Measurements from ENCODE around the gene DPP8. TPM values are rescaled to one million over a fixed set of nuclear protein-coding genes. Genes with fewer than 3 reads are reported as not detected.
"Not testable (repeated sequence)": the region's sequence is repeated elsewhere in the genome, so short reads cannot be mapped to it uniquely, and the experiment has no call there.

Gene DPP8
- total RNA-seq, 2 donors from 2014 or later: 34.2 to 34.3 TPM

- Histone ChIP-seq H3K27me3 (no peaks in the 10 kb centered on the region), H3K4me1 (no peaks in the 10 kb centered on the region), H3K9me3 (no peaks in the 10 kb centered on the region), H3K9ac (ENCODE audit: low read depth in 2 of 2, low read length in 2 of 2) (no peak overlapping the region), H3K4me3 (no peak overlapping the region), H3K27ac (no peak overlapping the region), H3K36me3 (no peaks in the 10 kb centered on the region)
- DNase-seq: no peak
- intact Hi-C loops (cut with DNase I): no loop called here
- no peak for TF ChIP-seq CTCF (IDR thresholded peaks at IDR 0.05)
These were observed 39.1 kb upstream of the DPP8 start for GRCh38 chr15:65556622-65557021.

GRCh38 chr15:65553691-65554090, 36.2 kb upstream of the DPP8 start:
- Histone ChIP-seq H3K27ac (no peak overlapping the region), H3K36me3 (no peaks in the 10 kb centered on the region), H3K9ac (ENCODE audit: low read depth in 2 of 2, low read length in 2 of 2) (no peak overlapping the region), H3K4me3 (no peak overlapping the region), H3K4me1 (no peaks in the 10 kb centered on the region), H3K27me3 (no peaks in the 10 kb centered on the region), H3K9me3 (no peaks in the 10 kb centered on the region)
- intact Hi-C loops (cut with DNase I): no loop called here
- TF ChIP-seq CTCF (IDR thresholded peaks at IDR 0.05): no peak
- no peak for DNase-seq

- intact Hi-C loops (cut with DNase I); DNase-seq: not testable (repeated sequence)
These were observed 35.4 kb upstream of the DPP8 start for GRCh38 chr15:65552851-65553250.

GRCh38 chr15:65551183-65551582, 33.7 kb upstream of the DPP8 start:
- no peaks in the 10 kb centered on the region for H3K36me3 ChIP-seq
- H3K4me1 ChIP-seq: no peaks in the 10 kb centered on the region
- H3K27ac ChIP-seq: no peak overlapping the region
- H3K9me3 ChIP-seq: no peaks in the 10 kb centered on the region
- H3K9ac ChIP-seq (ENCODE audit: low read depth in 2 of 2, low read length in 2 of 2): no peak overlapping the region
- DNase-seq: no peak
- H3K27me3 ChIP-seq: no peaks in the 10 kb centered on the region
- TF ChIP-seq CTCF (IDR thresholded peaks at IDR 0.05): no peak
- intact Hi-C loops (cut with DNase I): no loop called here
- no peak overlapping the region for H3K4me3 ChIP-seq

More at GRCh38 chr15:65552851-65553250, 35.4 kb upstream of the DPP8 start:
- not testable (repeated sequence) for H3K4me3 ChIP-seq; H3K9me3 ChIP-seq; H3K4me1 ChIP-seq; H3K9ac ChIP-seq (ENCODE audit: low read depth in 2 of 2, low read length in 2 of 2); H3K36me3 ChIP-seq; H3K27ac ChIP-seq; H3K27me3 ChIP-seq

GRCh38 chr15:65550681-65551098, 33.2 kb upstream of the DPP8 start:
- H3K4me1 ChIP-seq: no peaks in the 10 kb centered on the region
- TF ChIP-seq CTCF (IDR thresholded peaks at IDR 0.05): no peak
- no peak overlapping the region for H3K9ac ChIP-seq (ENCODE audit: low read depth in 2 of 2, low read length in 2 of 2)
- H3K27ac ChIP-seq: no peak overlapping the region
- H3K9me3 ChIP-seq: no peaks in the 10 kb centered on the region
- H3K36me3 ChIP-seq: no peaks in the 10 kb centered on the region
- intact Hi-C loops (cut with DNase I): no loop called here
- no peak for DNase-seq
- H3K27me3 ChIP-seq: no peaks in the 10 kb centered on the region
- no peak overlapping the region for H3K4me3 ChIP-seq

- H3K9me3 ChIP-seq; H3K27me3 ChIP-seq; H3K4me1 ChIP-seq; DNase-seq; H3K27ac ChIP-seq; H3K9ac ChIP-seq (ENCODE audit: low read depth in 2 of 2, low read length in 2 of 2); H3K36me3 ChIP-seq; intact Hi-C loops (cut with DNase I); H3K4me3 ChIP-seq: not testable (repeated sequence)
These were observed 31.8 kb upstream of the DPP8 start for GRCh38 chr15:65549288-65549687.

GRCh38 chr15:65547841-65548240, 30.4 kb upstream of the DPP8 start:
- TF ChIP-seq CTCF (IDR thresholded peaks at IDR 0.05): no peak
- H3K27ac ChIP-seq: no peak overlapping the region
- no peak overlapping the region for H3K4me3 ChIP-seq
- no peak for DNase-seq
- no peaks in the 10 kb centered on the region for H3K9me3 ChIP-seq
- no peaks in the 10 kb centered on the region for H3K27me3 ChIP-seq
- H3K36me3 ChIP-seq: no peaks in the 10 kb centered on the region
- no peak overlapping the region for H3K9ac ChIP-seq (ENCODE audit: low read depth in 2 of 2, low read length in 2 of 2)
- intact Hi-C loops (cut with DNase I): no loop called here
- no peaks in the 10 kb centered on the region for H3K4me1 ChIP-seq
